OCI-LY1 (cell line): ENCODE data around the gene ATP8B1.

Experiments
- H2AFZ ChIP-seq: fragments of 200-600 bp; sonication (generic), shearing (Covaris generic); 2 replicates; pipeline ENCODE4 v1.6.0; 2014; ENCODE audit warnings: antibody characterized with exemption, mild to moderate bottlenecking, low read length
- H3F3A ChIP-seq: fragments of 200-600 bp; sonication (generic), shearing (Covaris generic); 2 replicates; pipeline ENCODE4 v1.6.0; 2014; ENCODE audit warnings: mild to moderate bottlenecking, antibody characterized with exemption, low read length, moderate library complexity; ENCODE audit not compliant: insufficient read depth
- H3K27ac ChIP-seq: fragments of 200-600 bp; sonication (generic); 2 replicates; pipeline ENCODE4 v1.5.1; 2014; ENCODE audit warnings: low read length, mixed run types, mild to moderate bottlenecking, low read depth; ENCODE audit not compliant: poor library complexity, severe bottlenecking
- H3K27me3 ChIP-seq: fragments of 200-600 bp; sonication (generic); 2 replicates; pipeline ENCODE4 v1.6.0; 2014; ENCODE audit warnings: antibody characterized with exemption, mild to moderate bottlenecking, low read length, moderate library complexity; ENCODE audit not compliant: insufficient read depth
- H3K36me3 ChIP-seq: fragments of 200-600 bp; sonication (generic); 2 replicates; pipeline ENCODE4 v1.6.1; 2014; ENCODE audit warnings: mild to moderate bottlenecking, antibody characterized with exemption, low read length, moderate library complexity, mixed read lengths; ENCODE audit not compliant: insufficient read depth
- H3K4me1 ChIP-seq: fragments of 200-600 bp; sonication (generic); 2 replicates; pipeline ENCODE4 v1.5.1; 2014; ENCODE audit warnings: mild to moderate bottlenecking, low read length, moderate library complexity; ENCODE audit not compliant: insufficient read depth, severe bottlenecking
- H3K4me2 ChIP-seq: fragments of 200-600 bp; sonication (generic), shearing (Covaris generic); 2 replicates; pipeline ENCODE4 v1.6.1; 2014; ENCODE audit warnings: low read length
- H3K4me3 ChIP-seq: fragments of 200-600 bp; sonication (generic); 2 replicates; pipeline ENCODE4 v1.5.1; 2014; ENCODE audit warnings: low read length, low read depth, mild to moderate bottlenecking, mixed read lengths; ENCODE audit not compliant: poor library complexity, severe bottlenecking
- H3K79me2 ChIP-seq: fragments of 200-600 bp; shearing (Covaris generic); 2 replicates; pipeline ENCODE4 v1.6.1; 2016; ENCODE audit warnings: mixed run types, low read length, mixed read lengths; ENCODE audit not compliant: insufficient read depth
- H3K9ac ChIP-seq: fragments of 200-600 bp; sonication (generic), shearing (Covaris generic); 2 replicates; pipeline ENCODE4 v1.6.1; 2014; ENCODE audit warnings: mild to moderate bottlenecking, low read length, mixed read lengths
- H3K9me2 ChIP-seq: fragments of 200-600 bp; sonication (generic), shearing (Covaris generic); 2 replicates; pipeline ENCODE4 v1.6.1; 2014; ENCODE audit warnings: low read depth, mild to moderate bottlenecking, low read length, mixed read lengths
- H3K9me3 ChIP-seq: fragments of 200-600 bp; shearing (Covaris generic); 2 replicates; pipeline ENCODE4 v1.6.1; 2014; ENCODE audit warnings: low read length, mixed read lengths
- H4K20me1 ChIP-seq: fragments of 200-600 bp; sonication (generic), shearing (Covaris generic); 2 replicates; pipeline ENCODE4 v1.6.0; 2016; ENCODE audit warnings: mild to moderate bottlenecking, low read length; ENCODE audit not compliant: insufficient read depth
- CTCF ChIP-seq: fragments of 200-600 bp; sonication (generic), shearing (Covaris generic); IDR thresholded peaks from 2 replicates; pipeline ENCODE4 v1.5.1; 2017; ENCODE audit warnings: mild to moderate bottlenecking, antibody characterized with exemption, low read length, moderate library complexity, mixed read lengths
- EZH2 ChIP-seq: fragments of 200-600 bp; sonication (generic), shearing (Covaris generic); IDR thresholded peaks from 2 replicates; pipeline ENCODE4 v1.8.0; 2017; ENCODE audit warnings: borderline replicate concordance, mixed run types, mild to moderate bottlenecking, antibody characterized with exemption, low read length, moderate library complexity, mixed read lengths

Gene ATP8B1

GRCh38 chr18:57836557-57836956, 33.4 kb upstream of the ATP8B1 start:
- no peaks in the 10 kb centered on the region for H3K79me2 ChIP-seq
- H3F3A ChIP-seq = no peaks in the 10 kb centered on the region
- H3K9me2 ChIP-seq = no peaks in the 10 kb centered on the region
- H3K27ac ChIP-seq = no peak overlapping the region
- TF ChIP-seq EZH2 (no peak), CTCF (no peak)
- H3K27me3 ChIP-seq = peaks cover 6% of the 10 kb centered on the region; the same call in 1 of the 2 replicates
- H3K4me1 ChIP-seq = peaks cover 8% of the 10 kb centered on the region
- no peak overlapping the region for H2AFZ ChIP-seq
- no peak overlapping the region for H3K4me3 ChIP-seq
- no peaks in the 10 kb centered on the region for H3K36me3 ChIP-seq
- H3K9me3 ChIP-seq = no peaks in the 10 kb centered on the region
- no peak overlapping the region for H3K4me2 ChIP-seq
- no peaks in the 10 kb centered on the region for H4K20me1 ChIP-seq
- H3K9ac ChIP-seq = no peak overlapping the region

- Histone ChIP-seq H2AFZ (no peak overlapping the region), H3K27me3 (peaks cover 6% of the 10 kb centered on the region; the same call in 1 of the 2 replicates), H4K20me1 (no peaks in the 10 kb centered on the region), H3K4me1 (peaks cover 8% of the 10 kb centered on the region), H3K9me2 (no peaks in the 10 kb centered on the region), H3K9me3 (no peaks in the 10 kb centered on the region), H3K9ac (no peak overlapping the region), H3K27ac (no peak overlapping the region), H3F3A (no peaks in the 10 kb centered on the region), H3K4me2 (no peak overlapping the region), H3K79me2 (no peaks in the 10 kb centered on the region), H3K4me3 (no peak overlapping the region), H3K36me3 (no peaks in the 10 kb centered on the region)
- no peak for TF ChIP-seq CTCF
- TF ChIP-seq EZH2 = no peak
These were observed 32.8 kb upstream of the ATP8B1 start for GRCh38 chr18:57835904-57836303.

GRCh38 chr18:57834616-57835015, 31.5 kb upstream of the ATP8B1 start:
- Histone ChIP-seq H3K4me3 (no peak overlapping the region), H3K9me2 (no peaks in the 10 kb centered on the region), H4K20me1 (no peaks in the 10 kb centered on the region), H3K36me3 (no peaks in the 10 kb centered on the region), H3K27me3 (peaks cover 6% of the 10 kb centered on the region; the same call in 1 of the 2 replicates), H2AFZ (no peak overlapping the region), H3K9ac (no peak overlapping the region), H3K79me2 (no peaks in the 10 kb centered on the region), H3K4me1 (peaks cover 8% of the 10 kb centered on the region), H3F3A (no peaks in the 10 kb centered on the region), H3K9me3 (no peaks in the 10 kb centered on the region), H3K4me2 (no peak overlapping the region), H3K27ac (no peak overlapping the region)
- TF ChIP-seq CTCF = no peak
- TF ChIP-seq EZH2 = no peak
